ENCODE measurements around the gene IL17RC.
"Not testable (repeated sequence)": the region's sequence is repeated elsewhere in the genome, so short reads cannot be mapped to it uniquely, and the experiment has no call there.

IL17RC gene

GRCh38 chr3:9897408-9898372 is 19.2 kb upstream of the IL17RC start:
- no peaks in the 10 kb centered on the region for H3K9me3 ChIP-seq (ENCODE audit: insufficient read depth, low read length, severe bottlenecking)
- H3K36me3 ChIP-seq (ENCODE audit: insufficient read depth, low read length), result peaks cover 13% of the 10 kb centered on the region
- peaks cover 8% of the 10 kb centered on the region for H3K79me2 ChIP-seq (ENCODE audit: insufficient read depth, low read length)
- ATAC-seq (ENCODE audit: insufficient read depth, low read depth) (no peak), DNase-seq (no peak)
- no peak for TF ChIP-seq EZH2 (IDR thresholded peaks at IDR 0.05; ENCODE audit: borderline replicate concordance, low read depth, low read length, severe bottlenecking)
- no peak for TF ChIP-seq CTCF (IDR thresholded peaks at IDR 0.05; ENCODE audit: borderline replicate concordance, extremely low read depth, low read length, poor library complexity, severe bottlenecking)
- no peak overlapping the region for H3K27ac ChIP-seq (ENCODE audit: low read length)
- H3K27me3 ChIP-seq (ENCODE audit: insufficient read depth, low read length, poor library complexity), result no peaks in the 10 kb centered on the region
- H3K4me2 ChIP-seq (ENCODE audit: insufficient read depth, low read length), result no peak overlapping the region
- H3K9ac ChIP-seq (ENCODE audit: low read depth, low read length), result no peak overlapping the region
- H3K4me3 ChIP-seq (ENCODE audit: low read depth in 1 of 2, low read length in 2 of 2), result no peak overlapping the region
- H4K20me1 ChIP-seq (ENCODE audit: insufficient read depth, low read length), result peaks cover 11% of the 10 kb centered on the region; the same call in 1 of the 2 replicates
- H2AFZ ChIP-seq (ENCODE audit: low read depth, low read length), result no peak overlapping the region
- H3K4me1 ChIP-seq (ENCODE audit: insufficient read depth, low read length), result peaks cover 22% of the 10 kb centered on the region

DNA sequence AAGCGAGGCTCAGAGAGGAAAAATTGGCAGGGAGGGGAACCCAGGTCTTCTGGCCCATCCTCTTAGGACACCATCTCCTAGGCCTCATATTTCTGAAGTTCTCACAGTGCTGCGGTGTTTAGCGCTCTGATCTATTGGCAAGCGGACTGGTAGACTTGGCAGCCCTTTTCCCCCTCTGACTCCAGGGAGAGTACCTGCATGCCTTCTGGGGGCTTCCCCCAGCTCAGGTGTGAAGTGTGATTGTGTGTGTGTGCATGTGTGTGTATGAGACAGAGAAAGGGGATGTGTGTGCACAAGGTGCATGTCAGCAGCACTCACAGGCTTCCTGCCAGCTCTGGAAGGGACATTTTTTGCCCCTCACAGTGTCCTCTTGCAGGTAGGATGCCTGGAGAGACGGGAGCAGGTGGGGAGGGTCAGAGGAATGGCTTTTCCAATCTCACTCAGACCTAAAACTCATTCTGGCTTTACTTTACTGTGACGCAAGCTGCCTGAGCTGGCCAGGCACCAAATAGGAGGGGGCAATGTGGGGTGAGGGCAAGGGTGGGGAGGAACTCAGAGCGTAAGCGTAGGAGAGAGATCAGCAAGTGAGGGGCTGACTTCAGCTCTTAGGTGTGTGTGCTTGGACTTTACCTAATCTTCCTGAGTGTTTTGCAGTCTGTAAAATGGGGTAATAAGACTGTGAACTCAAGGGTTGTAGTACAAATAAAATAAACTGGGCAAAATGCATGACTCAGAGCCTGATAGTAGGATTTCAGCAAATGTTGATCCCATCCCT is 18.2 kb upstream of the IL17RC start:
- Histone ChIP-seq H3K4me2 (ENCODE audit: insufficient read depth, low read length) (no peak overlapping the region), H3K9ac (ENCODE audit: low read depth, low read length) (no peak overlapping the region), H4K20me1 (ENCODE audit: insufficient read depth, low read length) (peaks cover 2% of the 10 kb centered on the region; the same call in 1 of the 2 replicates), H3K27ac (ENCODE audit: low read length) (no peak overlapping the region), H3K36me3 (ENCODE audit: insufficient read depth, low read length) (peaks cover 3% of the 10 kb centered on the region; the same call in 1 of the 2 replicates), H2AFZ (ENCODE audit: low read depth, low read length) (no peak overlapping the region), H3K4me1 (ENCODE audit: insufficient read depth, low read length) (peaks cover 26% of the 10 kb centered on the region), H3K4me3 (ENCODE audit: low read depth in 1 of 2, low read length in 2 of 2) (no peak overlapping the region), H3K9me3 (ENCODE audit: insufficient read depth, low read length, severe bottlenecking) (no peaks in the 10 kb centered on the region), H3K27me3 (ENCODE audit: insufficient read depth, low read length, poor library complexity) (no peaks in the 10 kb centered on the region), H3K79me2 (ENCODE audit: insufficient read depth, low read length) (no peaks in the 10 kb centered on the region; the same call in 1 of the 2 replicates)
- TF ChIP-seq CTCF (IDR thresholded peaks at IDR 0.05; ENCODE audit: borderline replicate concordance, extremely low read depth, low read length, poor library complexity, severe bottlenecking) (no peak), EZH2 (IDR thresholded peaks at IDR 0.05; ENCODE audit: borderline replicate concordance, low read depth, low read length, severe bottlenecking) (no peak)
- ATAC-seq (ENCODE audit: insufficient read depth, low read depth), result no peak
- DNase-seq, result no peak

- ATAC-seq (ENCODE audit: insufficient read depth, low read depth), result no peak
- no peaks in the 10 kb centered on the region; the same call in 1 of the 2 replicates for H3K79me2 ChIP-seq (ENCODE audit: insufficient read depth, low read length)
- H3K4me2 ChIP-seq (ENCODE audit: insufficient read depth, low read length), result no peak overlapping the region
- H3K4me1 ChIP-seq (ENCODE audit: insufficient read depth, low read length), result peaks cover 27% of the 10 kb centered on the region
- H3K9ac ChIP-seq (ENCODE audit: low read depth, low read length), result no peak overlapping the region
- no peak overlapping the region for H2AFZ ChIP-seq (ENCODE audit: low read depth, low read length)
- no peaks in the 10 kb centered on the region for H3K27me3 ChIP-seq (ENCODE audit: insufficient read depth, low read length, poor library complexity)
- no peaks in the 10 kb centered on the region for H4K20me1 ChIP-seq (ENCODE audit: insufficient read depth, low read length)
- TF ChIP-seq CTCF (IDR thresholded peaks at IDR 0.05; ENCODE audit: borderline replicate concordance, extremely low read depth, low read length, poor library complexity, severe bottlenecking) (no peak), EZH2 (IDR thresholded peaks at IDR 0.05; ENCODE audit: borderline replicate concordance, low read depth, low read length, severe bottlenecking) (no peak)
- no peak overlapping the region for H3K4me3 ChIP-seq (ENCODE audit: low read depth in 1 of 2, low read length in 2 of 2)
- DNase-seq, result no peak
- no peaks in the 10 kb centered on the region for H3K9me3 ChIP-seq (ENCODE audit: insufficient read depth, low read length, severe bottlenecking)
- H3K27ac ChIP-seq (ENCODE audit: low read length), result no peak overlapping the region
- no peaks in the 10 kb centered on the region for H3K36me3 ChIP-seq (ENCODE audit: insufficient read depth, low read length)
Measured at GRCh38 chr3:9899289-9899791, 17.6 kb upstream of the IL17RC start.

DNA sequence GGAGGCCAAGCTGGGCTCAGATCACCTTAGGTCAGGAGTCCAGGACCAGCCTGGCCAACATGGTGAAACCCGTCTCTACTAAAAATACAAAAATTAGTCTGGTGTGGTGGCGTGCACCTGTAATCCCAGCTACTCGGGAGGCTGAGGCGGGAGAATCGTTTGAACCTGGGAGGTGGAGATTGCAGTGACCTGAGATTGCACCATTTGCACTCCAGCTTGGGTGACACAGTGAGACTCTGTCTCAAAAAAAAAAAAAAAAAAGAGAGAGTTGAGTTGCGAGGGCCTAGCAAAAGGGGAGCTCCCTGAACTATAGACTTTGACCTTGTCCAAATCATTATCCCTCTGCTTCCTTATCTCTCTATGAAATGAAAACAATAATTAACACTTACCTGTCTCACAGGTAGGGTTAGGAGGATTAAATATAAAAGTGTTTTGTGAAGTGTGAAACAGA is 15.9 kb upstream of the IL17RC start:
- not testable (repeated sequence) for H3K79me2 ChIP-seq (ENCODE audit: insufficient read depth, low read length); H3K36me3 ChIP-seq (ENCODE audit: insufficient read depth, low read length); H3K4me2 ChIP-seq (ENCODE audit: insufficient read depth, low read length); DNase-seq; H2AFZ ChIP-seq (ENCODE audit: low read depth, low read length); H3K27ac ChIP-seq (ENCODE audit: low read length); H3K9ac ChIP-seq (ENCODE audit: low read depth, low read length); H3K4me3 ChIP-seq (ENCODE audit: low read depth in 1 of 2, low read length in 2 of 2); H4K20me1 ChIP-seq (ENCODE audit: insufficient read depth, low read length); H3K9me3 ChIP-seq (ENCODE audit: insufficient read depth, low read length, severe bottlenecking); H3K27me3 ChIP-seq (ENCODE audit: insufficient read depth, low read length, poor library complexity); ATAC-seq (ENCODE audit: insufficient read depth, low read depth)
- H3K4me1 ChIP-seq (ENCODE audit: insufficient read depth, low read length), result peaks cover 27% of the 10 kb centered on the region
